Measurements from ENCODE around the gene SLC5A3. TPM values are rescaled to one million over a fixed set of nuclear protein-coding genes. Genes with fewer than 3 reads are reported as not detected.

Gene SLC5A3
- total RNA-seq, 1 donor, result 38.4 TPM

DNA sequence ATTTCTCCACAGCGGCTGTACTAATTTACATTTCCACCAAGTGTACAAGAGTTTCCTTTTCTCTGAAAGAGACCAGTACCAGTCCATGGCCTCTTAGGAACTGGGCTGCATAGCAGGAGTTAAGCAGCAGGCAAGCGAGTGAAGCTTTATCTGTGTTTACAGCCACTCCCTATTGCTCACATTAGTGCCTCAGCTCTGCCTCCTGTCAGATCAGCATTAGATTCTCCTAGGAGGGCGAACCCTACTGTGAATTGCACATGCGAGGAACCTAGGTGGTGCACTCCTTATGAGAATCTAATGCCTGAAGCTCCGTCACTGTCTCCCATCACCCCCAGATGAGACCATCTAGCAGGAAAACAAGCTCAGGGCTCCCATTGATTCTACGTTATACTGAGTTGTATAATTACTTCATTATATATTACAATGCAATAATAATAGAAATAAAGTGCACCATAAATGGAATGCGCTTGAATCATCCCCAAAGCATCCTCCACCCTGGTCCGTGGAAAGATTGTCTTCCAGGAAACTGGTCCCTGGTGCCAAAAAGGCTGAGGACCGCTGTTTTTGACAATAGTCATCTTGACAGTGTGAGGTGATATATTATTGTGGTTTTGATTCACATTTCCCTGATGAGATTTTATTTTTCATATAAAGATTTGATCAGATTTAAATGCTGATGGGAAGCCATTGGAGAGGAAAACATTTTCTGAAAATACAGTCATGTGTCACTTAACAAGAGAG, 45.5 kb upstream of the SLC5A3 start:
- Histone ChIP-seq H3K79me2 (ENCODE audit: insufficient read depth, low read length) (no peaks in the 10 kb centered on the region), H3K4me3 (ENCODE audit: insufficient read depth, low read length) (no peak overlapping the region), H3K27me3 (ENCODE audit: insufficient read depth, low read length) (no peaks in the 10 kb centered on the region), H3K4me1 (ENCODE audit: insufficient read depth, low read length) (peaks cover 14% of the 10 kb centered on the region), H4K20me1 (ENCODE audit: insufficient read depth, low read length) (no peaks in the 10 kb centered on the region), H3K36me3 (ENCODE audit: insufficient read depth, low read length) (no peaks in the 10 kb centered on the region), H2AFZ (ENCODE audit: low read length) (no peak overlapping the region), H3K27ac (ENCODE audit: low read depth, low read length) (no peak overlapping the region), H3K4me2 (ENCODE audit: insufficient read depth, low read length) (no peak overlapping the region), H3K9me3 (ENCODE audit: low read depth, low read length) (no peaks in the 10 kb centered on the region)
- TF ChIP-seq, protein P1, sequence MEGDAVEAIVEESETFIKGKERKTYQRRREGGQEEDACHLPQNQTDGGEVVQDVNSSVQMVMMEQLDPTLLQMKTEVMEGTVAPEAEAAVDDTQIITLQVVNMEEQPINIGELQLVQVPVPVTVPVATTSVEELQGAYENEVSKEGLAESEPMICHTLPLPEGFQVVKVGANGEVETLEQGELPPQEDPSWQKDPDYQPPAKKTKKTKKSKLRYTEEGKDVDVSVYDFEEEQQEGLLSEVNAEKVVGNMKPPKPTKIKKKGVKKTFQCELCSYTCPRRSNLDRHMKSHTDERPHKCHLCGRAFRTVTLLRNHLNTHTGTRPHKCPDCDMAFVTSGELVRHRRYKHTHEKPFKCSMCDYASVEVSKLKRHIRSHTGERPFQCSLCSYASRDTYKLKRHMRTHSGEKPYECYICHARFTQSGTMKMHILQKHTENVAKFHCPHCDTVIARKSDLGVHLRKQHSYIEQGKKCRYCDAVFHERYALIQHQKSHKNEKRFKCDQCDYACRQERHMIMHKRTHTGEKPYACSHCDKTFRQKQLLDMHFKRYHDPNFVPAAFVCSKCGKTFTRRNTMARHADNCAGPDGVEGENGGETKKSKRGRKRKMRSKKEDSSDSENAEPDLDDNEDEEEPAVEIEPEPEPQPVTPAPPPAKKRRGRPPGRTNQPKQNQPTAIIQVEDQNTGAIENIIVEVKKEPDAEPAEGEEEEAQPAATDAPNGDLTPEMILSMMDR (IDR thresholded peaks at IDR 0.05; ENCODE audit: extremely low read depth, low read depth, low read length), result no peak
- no peak for DNase-seq (ENCODE audit: insufficient read length, low spot score, missing footprints)

DNA sequence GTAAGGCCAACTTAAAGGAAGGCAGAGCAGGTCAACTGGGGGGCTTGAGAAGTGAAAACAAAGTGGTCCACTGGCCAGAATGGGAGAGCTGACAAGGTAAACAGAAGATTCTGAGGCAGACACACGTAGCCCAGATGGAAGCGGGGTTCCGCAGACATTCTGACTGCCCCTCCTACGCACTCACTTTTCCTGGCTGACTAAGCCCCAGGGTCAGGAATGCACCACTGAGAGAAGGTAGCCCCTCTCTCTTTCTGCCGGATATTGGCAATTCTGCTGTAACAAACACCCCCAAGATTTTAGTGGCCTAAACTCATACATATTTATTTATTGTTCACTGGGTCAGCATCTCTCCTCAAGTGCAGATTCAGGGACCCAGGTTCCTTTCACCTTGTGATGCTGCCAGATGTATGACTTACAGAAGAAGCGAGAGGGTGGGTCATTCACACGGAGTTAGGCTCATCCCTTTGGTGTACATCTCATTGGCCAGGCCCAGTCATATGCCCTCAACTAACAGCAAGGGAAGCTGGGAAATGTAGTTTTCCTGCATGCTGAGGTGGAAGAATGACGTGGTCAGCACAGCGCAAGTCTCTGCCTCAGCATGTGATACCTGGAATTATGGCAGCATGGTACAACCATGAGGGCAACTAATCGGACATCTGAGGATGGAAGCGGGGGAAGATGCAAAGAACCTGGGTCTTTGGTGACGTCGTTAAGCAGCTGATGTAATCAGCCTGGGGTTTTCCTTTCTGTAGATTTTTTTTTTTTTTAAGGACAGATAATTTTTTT, 43.4 kb upstream of the SLC5A3 start:
- no peaks in the 10 kb centered on the region for H3K27me3 ChIP-seq (ENCODE audit: insufficient read depth, low read length)
- peaks cover 10% of the 10 kb centered on the region for H3K4me1 ChIP-seq (ENCODE audit: insufficient read depth, low read length)
- DNase-seq (ENCODE audit: insufficient read length, low spot score, missing footprints), result peak; percentile 54
- no peak overlapping the region for H3K27ac ChIP-seq (ENCODE audit: low read depth, low read length)
- no peaks in the 10 kb centered on the region for H4K20me1 ChIP-seq (ENCODE audit: insufficient read depth, low read length)
- H3K4me3 ChIP-seq (ENCODE audit: insufficient read depth, low read length), result peak overlapping the region; percentile 45
- H3K9me3 ChIP-seq (ENCODE audit: low read depth, low read length), result no peaks in the 10 kb centered on the region
- peak overlapping the region; percentile 66 for H2AFZ ChIP-seq (ENCODE audit: low read length)
- H3K79me2 ChIP-seq (ENCODE audit: insufficient read depth, low read length), result no peaks in the 10 kb centered on the region
- H3K4me2 ChIP-seq (ENCODE audit: insufficient read depth, low read length), result peak overlapping the region; percentile 49
- H3K36me3 ChIP-seq (ENCODE audit: insufficient read depth, low read length), result no peaks in the 10 kb centered on the region
- TF ChIP-seq, protein P1 (IDR thresholded peaks at IDR 0.05; ENCODE audit: extremely low read depth, low read depth, low read length), result no peak

DNA sequence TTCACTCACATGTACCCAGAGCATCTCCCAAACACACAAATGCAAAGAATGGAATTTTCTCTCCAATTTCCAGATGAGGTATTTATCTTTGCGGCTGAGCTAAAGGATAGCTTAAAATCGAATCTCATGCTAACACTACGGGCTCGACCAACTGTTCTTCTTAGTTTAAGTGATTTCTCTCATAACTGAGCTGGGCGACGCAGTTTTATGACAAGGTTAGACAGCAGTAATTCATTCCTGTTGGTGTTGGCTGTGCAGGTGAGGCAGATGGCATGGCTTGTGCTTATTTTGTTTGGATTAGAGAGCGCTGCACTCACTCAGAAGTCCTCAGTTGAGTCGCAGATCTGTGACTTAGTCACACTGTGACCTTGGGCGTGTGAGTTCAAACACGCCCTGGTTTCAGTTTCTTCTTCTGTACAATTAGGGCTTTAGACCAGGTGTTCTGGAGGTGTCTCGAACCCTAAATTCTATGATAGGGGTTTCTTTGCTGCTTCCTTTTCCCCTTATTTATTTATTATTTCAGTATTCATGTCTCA, 41.5 kb upstream of the SLC5A3 start:
- no peaks in the 10 kb centered on the region for H3K79me2 ChIP-seq (ENCODE audit: insufficient read depth, low read length)
- no peaks in the 10 kb centered on the region for H4K20me1 ChIP-seq (ENCODE audit: insufficient read depth, low read length)
- H3K4me3 ChIP-seq (ENCODE audit: insufficient read depth, low read length), result no peak overlapping the region
- H3K36me3 ChIP-seq (ENCODE audit: insufficient read depth, low read length), result no peaks in the 10 kb centered on the region
- DNase-seq (ENCODE audit: insufficient read length, low spot score, missing footprints), result no peak
- H3K27me3 ChIP-seq (ENCODE audit: insufficient read depth, low read length), result no peaks in the 10 kb centered on the region
- no peak overlapping the region for H3K4me2 ChIP-seq (ENCODE audit: insufficient read depth, low read length)
- no peak overlapping the region for H3K27ac ChIP-seq (ENCODE audit: low read depth, low read length)
- TF ChIP-seq, protein P1 (IDR thresholded peaks at IDR 0.05; ENCODE audit: extremely low read depth, low read depth, low read length), result no peak
- peaks cover 10% of the 10 kb centered on the region for H3K4me1 ChIP-seq (ENCODE audit: insufficient read depth, low read length)
- H2AFZ ChIP-seq (ENCODE audit: low read length), result no peak overlapping the region
- no peaks in the 10 kb centered on the region for H3K9me3 ChIP-seq (ENCODE audit: low read depth, low read length)
